ENCODE measurements around the gene IPCEF1.
"Not testable (repeated sequence)": the region's sequence is repeated elsewhere in the genome, so short reads cannot be mapped to it uniquely, and the experiment has no call there.

DNA sequence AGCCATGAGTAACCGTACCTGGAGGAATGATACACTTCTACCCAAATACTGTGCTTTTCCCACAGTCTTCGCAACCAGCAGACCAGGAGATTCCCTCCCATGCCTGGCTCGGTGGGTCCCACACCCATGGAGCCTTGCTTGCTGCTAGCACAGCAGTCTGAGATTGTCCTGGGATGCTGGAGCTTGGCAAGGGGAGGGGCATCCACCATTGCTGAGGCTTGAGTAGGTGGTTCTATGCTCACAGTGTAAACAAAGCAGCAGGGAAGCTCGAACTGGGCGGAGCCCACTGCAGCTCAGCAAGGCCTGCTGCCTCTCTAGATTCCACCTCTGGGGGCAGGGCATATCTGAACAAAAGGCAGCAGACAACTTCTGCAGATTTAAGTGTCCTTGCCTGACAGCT is 184.2 kb downstream of the IPCEF1 start:
- TF ChIP-seq PPARA (CRISPR knock-in tag; IDR thresholded peaks at IDR 0.05; ENCODE audit: borderline replicate concordance); SNAI2 (CRISPR knock-in tag; IDR thresholded peaks at IDR 0.05); ARNTL (CRISPR knock-in tag; IDR thresholded peaks at IDR 0.05; ENCODE audit: borderline replicate concordance, low read depth); ZNF70 (CRISPR knock-in tag; IDR thresholded peaks at IDR 0.05); ZC3H10 (CRISPR knock-in tag; IDR thresholded peaks at IDR 0.05); ZFP30 (CRISPR knock-in tag; IDR thresholded peaks at IDR 0.05); RARB (CRISPR knock-in tag; IDR thresholded peaks at IDR 0.05); CSDC2 (CRISPR knock-in tag; IDR thresholded peaks at IDR 0.05); CREB5 (CRISPR knock-in tag; IDR thresholded peaks at IDR 0.05; ENCODE audit: low read depth): not testable (repeated sequence)
- TF ChIP-seq, protein P1, sequence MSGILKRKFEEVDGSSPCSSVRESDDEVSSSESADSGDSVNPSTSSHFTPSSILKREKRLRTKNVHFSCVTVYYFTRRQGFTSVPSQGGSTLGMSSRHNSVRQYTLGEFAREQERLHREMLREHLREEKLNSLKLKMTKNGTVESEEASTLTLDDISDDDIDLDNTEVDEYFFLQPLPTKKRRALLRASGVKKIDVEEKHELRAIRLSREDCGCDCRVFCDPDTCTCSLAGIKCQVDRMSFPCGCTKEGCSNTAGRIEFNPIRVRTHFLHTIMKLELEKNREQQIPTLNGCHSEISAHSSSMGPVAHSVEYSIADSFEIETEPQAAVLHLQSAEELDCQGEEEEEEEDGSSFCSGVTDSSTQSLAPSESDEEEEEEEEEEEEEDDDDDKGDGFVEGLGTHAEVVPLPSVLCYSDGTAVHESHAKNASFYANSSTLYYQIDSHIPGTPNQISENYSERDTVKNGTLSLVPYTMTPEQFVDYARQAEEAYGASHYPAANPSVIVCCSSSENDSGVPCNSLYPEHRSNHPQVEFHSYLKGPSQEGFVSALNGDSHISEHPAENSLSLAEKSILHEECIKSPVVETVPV (CRISPR knock-in tag; IDR thresholded peaks at IDR 0.05), result not testable (repeated sequence)
- TF ChIP-seq, protein P2, sequence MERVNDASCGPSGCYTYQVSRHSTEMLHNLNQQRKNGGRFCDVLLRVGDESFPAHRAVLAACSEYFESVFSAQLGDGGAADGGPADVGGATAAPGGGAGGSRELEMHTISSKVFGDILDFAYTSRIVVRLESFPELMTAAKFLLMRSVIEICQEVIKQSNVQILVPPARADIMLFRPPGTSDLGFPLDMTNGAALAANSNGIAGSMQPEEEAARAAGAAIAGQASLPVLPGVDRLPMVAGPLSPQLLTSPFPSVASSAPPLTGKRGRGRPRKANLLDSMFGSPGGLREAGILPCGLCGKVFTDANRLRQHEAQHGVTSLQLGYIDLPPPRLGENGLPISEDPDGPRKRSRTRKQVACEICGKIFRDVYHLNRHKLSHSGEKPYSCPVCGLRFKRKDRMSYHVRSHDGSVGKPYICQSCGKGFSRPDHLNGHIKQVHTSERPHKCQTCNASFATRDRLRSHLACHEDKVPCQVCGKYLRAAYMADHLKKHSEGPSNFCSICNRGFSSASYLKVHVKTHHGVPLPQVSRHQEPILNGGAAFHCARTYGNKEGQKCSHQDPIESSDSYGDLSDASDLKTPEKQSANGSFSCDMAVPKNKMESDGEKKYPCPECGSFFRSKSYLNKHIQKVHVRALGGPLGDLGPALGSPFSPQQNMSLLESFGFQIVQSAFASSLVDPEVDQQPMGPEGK (CRISPR knock-in tag; IDR thresholded peaks at IDR 0.05; ENCODE audit: borderline replicate concordance), result not testable (repeated sequence)
